NCI-H524 (cell line): ENCODE results near the gene RPRD1B.
A peak's percentile ranks its signal among the peaks of the same experiment; 100 is the strongest.
"Not testable (repeated sequence)": the region's sequence is repeated elsewhere in the genome, so short reads cannot be mapped to it uniquely, and the experiment has no call there.

Experiments
- DNase-seq, 2 experiments: peaks; one replicate each; lab custom pipeline; 2025; lab: John Stamatoyannopoulos, UW

RPRD1B gene

DNA sequence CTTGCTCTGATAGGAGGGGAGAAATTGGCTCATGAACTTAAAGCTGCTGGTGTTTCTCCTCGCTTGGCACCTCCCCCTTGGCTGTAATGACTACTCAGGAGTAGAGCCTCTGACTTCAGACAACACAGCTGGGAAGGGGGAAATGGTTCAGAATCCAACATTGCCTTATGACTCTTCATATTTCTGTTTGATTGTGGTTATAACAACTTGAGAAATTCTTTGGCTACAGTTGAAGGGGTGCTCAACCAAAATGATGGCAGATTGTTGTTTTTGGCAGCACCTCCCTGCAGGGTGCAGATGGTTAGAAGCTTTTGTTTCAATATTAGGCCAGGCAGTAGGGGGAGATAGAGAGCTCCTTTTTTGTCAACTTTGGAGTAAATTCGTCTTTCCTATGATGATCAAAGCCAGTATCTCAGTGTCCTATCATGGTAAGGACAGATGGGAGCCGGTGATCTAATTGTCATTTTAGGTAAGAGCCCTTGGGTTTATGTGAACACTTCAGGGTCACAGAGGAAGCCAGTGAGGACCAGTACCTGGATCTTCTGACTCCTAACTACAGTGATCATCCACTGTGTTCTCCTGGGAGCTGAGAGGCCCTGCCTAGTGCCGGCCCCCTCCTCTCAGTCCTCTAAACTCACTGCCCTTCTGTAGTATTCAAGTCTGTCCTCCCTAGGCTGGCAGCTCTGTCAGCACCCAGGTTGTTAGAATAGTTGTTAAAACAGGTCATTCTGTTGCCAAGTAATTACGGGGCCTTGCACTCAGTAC is 39.9 kb downstream of the RPRD1B start:
- peak; percentile 80 to 92 for DNase-seq

GRCh38 chr20:38075161-38075998 is 41.8 kb downstream of the RPRD1B start:
- no peak for DNase-seq

GRCh38 chr20:38076548-38076947 is 43.0 kb downstream of the RPRD1B start:
- DNase-seq, result no peak

DNA sequence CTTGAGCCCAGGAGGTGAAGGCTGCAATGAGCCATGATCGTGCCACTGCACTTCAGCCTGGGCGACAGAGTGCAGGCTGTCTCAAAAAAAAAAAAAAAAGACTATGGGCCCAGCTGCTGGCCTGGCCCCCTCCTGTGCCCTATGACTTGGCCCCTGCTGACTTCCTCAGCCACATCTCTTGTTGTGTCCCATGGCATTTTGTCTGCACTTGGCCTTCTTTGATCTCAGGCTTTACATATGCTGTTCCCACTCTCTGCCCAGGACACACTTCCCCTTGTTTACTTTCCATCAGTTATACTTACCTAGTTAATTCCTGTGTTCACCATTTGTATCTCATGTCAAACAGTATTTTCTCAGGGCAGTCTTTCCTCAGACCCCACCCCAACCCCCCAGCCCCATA is 44.5 kb downstream of the RPRD1B start:
- no peak for DNase-seq

- no peak for DNase-seq
These were observed 45.8 kb downstream of the RPRD1B start for GRCh38 chr20:38079353-38079752.

GRCh38 chr20:38081575-38081974 is 48.0 kb downstream of the RPRD1B start:
- DNase-seq, result no peak

GRCh38 chr20:38082894-38083293 is 49.3 kb downstream of the RPRD1B start:
- no peak for DNase-seq

DNA sequence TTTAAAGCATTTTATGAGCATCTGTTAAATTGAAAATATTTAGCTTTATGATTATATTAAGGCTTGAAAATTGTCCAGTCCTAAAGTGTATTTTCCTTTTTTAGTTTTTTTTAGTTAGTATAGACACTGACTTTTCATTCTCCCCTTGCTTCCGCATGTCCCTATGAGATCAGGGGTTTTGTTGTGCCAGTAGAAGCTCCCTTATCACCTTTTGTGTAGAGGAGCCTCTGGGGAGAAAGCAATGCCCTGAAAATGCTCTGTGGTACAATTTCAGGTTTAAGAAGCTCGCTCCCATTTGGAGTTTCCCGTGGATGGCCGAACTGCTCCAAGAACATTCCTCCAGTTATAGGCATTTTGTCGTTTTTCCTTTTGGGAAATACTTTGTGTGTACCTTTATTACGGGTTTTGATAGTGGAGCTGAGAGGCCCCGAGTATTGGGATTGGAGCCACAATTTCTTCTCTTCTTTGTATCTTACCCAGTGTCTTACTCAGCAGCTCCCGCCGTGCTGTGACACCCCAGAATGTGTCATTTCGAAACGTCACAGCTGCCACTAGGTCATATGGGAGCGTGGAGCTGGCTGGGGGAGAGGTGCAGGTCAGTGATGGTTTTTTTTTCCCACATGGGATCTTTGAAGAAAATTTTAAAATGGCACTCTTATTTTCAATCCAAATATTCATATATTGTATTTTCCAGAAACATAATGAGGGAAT is 49.9 kb downstream of the RPRD1B start:
- no peak for DNase-seq

DNA sequence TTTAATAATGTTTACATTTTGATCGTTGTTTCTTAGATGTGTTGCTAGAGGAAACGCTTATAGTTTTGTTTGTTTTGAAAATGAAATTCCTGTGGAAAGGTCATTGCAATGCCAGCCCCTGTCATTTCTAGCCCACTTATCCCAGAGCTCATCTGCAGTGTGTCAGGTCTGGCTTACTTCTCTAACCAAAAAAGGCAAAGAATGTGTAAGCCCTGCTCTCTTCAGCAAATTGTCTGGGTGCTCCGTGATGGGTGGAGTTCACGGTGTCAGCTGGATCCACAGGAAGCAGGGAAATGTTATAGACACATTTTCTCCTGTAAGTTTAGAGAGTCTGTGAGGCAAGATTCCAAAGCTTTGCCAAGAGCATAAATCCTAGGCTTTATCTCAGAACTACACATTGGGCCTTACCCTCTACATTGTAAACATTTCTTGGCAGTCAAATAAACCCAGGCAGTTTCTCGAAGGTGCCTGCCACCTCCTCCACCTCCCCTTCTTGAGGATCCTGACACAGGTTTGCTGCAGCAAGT is 50.9 kb downstream of the RPRD1B start:
- DNase-seq, result no peak

DNA sequence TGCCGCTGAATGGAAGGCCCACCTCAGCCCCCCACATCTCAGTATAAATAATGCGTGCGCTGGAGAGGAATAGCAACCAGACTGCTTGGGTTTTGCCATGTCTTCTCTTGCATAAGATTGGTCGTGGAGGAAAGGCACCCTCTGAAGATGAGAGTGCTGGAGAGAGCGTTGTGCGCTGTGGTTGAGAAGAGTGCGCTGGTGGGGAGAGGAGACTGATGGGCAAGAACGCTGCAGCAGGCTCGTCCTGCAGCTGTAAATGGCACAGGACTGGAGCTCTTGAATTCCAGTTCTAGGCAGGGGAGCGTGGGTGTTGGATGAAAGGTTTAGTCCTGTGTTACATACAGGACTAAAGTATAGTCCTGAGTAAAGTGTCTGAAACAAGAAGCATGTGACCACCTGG is 51.5 kb downstream of the RPRD1B start:
- no peak for DNase-seq

DNA sequence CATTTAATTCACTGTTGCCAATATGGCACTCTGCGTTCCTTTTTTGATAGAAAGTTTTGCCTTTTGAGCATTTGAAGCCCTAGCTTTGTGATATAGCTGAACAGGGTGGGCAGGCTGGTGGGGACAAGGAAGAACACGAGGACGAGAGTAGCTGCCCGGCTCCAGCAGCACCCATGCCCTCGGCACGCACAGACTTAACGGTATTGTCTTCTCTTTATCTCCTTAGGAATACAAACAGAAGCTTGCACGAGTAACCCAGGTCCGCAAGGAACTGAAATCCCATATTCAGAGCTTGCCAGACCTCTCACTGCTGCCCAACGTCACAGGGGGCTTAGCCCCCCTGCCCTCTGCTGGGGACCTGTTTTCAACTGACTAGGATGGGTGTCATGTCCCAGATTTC is 56.0 kb downstream of the RPRD1B start:
- no peak for DNase-seq

GRCh38 chr20:38090061-38090460 is 56.5 kb downstream of the RPRD1B start:
- no peak for DNase-seq

GRCh38 chr20:38091441-38092216 is 58.1 kb downstream of the RPRD1B start:
- peak; percentile 11 to 60 for DNase-seq

DNA sequence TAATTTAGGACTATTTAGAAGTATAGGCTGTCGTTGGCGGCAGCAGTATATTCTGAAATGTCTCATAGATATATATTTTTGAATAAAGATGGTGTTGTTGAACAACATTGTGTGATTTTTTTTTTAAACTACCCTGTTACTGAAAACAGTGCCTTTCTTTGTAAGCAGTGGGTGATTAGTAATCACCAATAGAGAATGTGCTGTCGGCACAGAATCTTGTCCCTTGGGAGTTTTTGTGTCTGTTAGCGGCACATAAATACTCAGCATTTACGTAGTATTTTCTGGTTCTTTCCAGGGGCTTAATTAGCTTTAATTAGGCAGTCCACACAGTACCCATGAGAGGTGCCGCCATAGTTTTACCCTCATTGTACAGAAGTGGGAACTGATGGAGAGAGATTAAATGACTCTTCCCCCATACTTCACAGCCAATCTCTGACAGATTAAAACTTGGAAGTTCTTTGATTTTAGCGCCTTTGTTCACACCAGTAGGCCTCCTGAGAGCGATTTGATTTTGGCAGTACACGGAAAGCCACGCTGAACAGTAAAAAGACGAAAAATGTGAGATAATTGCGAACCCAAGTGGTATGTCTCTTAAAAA is 58.8 kb downstream of the RPRD1B start:
- DNase-seq, result no peak

- DNase-seq, result no peak
These were observed 59.4 kb downstream of the RPRD1B start for GRCh38 chr20:38092915-38093314.

DNA sequence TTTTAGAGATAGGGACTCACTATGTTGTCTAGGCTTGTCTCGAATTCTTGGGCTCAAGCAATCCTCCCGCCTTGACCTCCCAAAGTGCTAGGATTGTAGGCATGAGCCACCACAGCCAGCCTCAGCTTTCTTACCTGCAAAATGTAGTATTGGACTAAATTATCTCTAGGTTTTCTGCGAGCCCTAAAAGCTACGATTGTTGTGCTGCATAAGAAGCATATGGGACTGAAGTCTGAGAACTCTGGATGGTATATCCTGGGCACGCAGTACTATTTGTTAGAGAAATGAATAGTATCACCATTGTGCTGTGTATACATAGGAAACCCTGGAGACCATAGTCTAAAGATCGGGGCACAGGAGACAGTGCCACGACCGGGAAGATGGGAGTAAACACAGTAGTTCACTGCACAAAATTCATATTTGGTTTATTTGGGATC is 60.1 kb downstream of the RPRD1B start:
- DNase-seq, result no peak

DNA sequence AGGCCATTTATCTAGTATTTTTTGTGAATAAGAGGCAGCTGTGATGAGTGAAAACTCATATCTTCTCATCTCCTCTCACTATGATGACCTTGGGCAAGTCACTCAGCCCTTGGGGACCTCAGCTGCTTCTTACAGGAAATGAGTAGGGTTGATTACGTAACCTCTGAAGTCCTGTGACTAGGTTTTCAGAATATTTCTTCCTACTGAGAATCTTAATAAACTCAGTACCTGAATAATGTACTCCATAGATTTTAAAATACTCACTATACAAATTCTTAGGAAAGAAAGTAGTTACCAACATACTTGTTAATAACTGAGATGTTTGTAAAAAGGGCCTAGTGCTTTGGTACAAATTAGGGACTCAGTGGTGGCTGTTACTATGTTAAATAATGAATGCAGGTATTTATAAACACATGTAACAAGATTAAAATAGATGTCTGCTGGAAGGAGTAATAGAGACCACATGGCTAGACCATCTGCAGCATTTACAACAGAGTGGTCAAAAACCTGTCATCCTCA is 60.9 kb downstream of the RPRD1B start:
- peak; percentile 22 to 85 for DNase-seq

- no peak for DNase-seq
These were observed 61.6 kb downstream of the RPRD1B start for GRCh38 chr20:38095017-38095686.

GRCh38 chr20:38098952-38099351 is 65.4 kb downstream of the RPRD1B start:
- no peak for DNase-seq

GRCh38 chr20:38102206-38102605 is 68.7 kb downstream of the RPRD1B start:
- not testable (repeated sequence) for DNase-seq
